Stomach (tissue), 9 donors: Measurements from ENCODE around the gene ZNF74. TPM values are rescaled to one million over a fixed set of nuclear protein-coding genes. Genes with fewer than 3 reads are reported as not detected.

Source experiments
- DNase-seq, 2 donors: peaks; one replicate each; pipeline versions ENCODE4 v3.0.0 to v3.0.0-alpha.2; 2013 to 2019
- H3K27ac ChIP-seq, 5 donors: fragments of 200-600 bp in 4 of 5; sonication (generic) in 4 of 5; one replicate each; pipeline ENCODE4 v1.5.1; 2013 to 2019; ENCODE audit warnings: mild to moderate bottlenecking in 1 of 5, moderate library complexity in 1 of 5
- H3K27me3 ChIP-seq, 3 donors: fragments of 200-600 bp; sonication (generic); one replicate each; pipeline ENCODE4 v1.5.1; 2017 to 2019; ENCODE audit warnings: mixed run types in 1 of 3
- H3K36me3 ChIP-seq, 4 donors: fragments of 200-600 bp; sonication (generic); 1 replicate in 3 of 4; 2 replicates in 1 of 4; pipeline ENCODE4 v1.5.1; 2016 to 2019
- H3K4me1 ChIP-seq, 4 donors: fragments of 200-600 bp; sonication (generic); one replicate each; pipeline ENCODE4 v1.5.1; 2016 to 2019
- H3K4me3 ChIP-seq, 4 donors: fragments of 200-600 bp; sonication (generic) in 3 of 4; one replicate each; pipeline ENCODE4 v1.5.1; 2016 to 2019; ENCODE audit warnings: mild to moderate bottlenecking in 1 of 4
- H3K9me3 ChIP-seq, 4 donors: fragments of 200-600 bp; sonication (generic); one replicate each; pipeline ENCODE4 v1.5.1; 2016 to 2019
- CTCF ChIP-seq, 7 experiments: fragments of 450-650 bp in 4 of 7; fragments of 200-600 bp in 3 of 7; sonication (generic) in 3 of 7; IDR thresholded peaks; one replicate each; pipeline ENCODE4 v1.5.1; 2016 to 2019; ENCODE audit warnings: antibody characterized with exemption in 7 of 7, control low read depth in 2 of 7, mild to moderate bottlenecking in 1 of 7
- EP300 ChIP-seq: sonication (generic); formaldehyde crosslinking; IDR thresholded peaks from one replicate; pipeline ENCODE4 v1.6.1; 2017; ENCODE audit warnings: antibody characterized with exemption
- POLR2A ChIP-seq, 4 donors: fragments of 450-650 bp; IDR thresholded peaks; one replicate each; pipeline ENCODE4 v1.6.1; 2016; ENCODE audit warnings: antibody characterized with exemption in 4 of 4, control low read depth in 2 of 4, mild to moderate bottlenecking in 1 of 4, moderate library complexity in 1 of 4
- POLR2AphosphoS5 ChIP-seq, 3 donors: sonication (generic); formaldehyde crosslinking; IDR thresholded peaks; one replicate each; pipeline ENCODE4 v1.6.1; 2016; ENCODE audit warnings: antibody characterized with exemption in 3 of 3
- WGBS, 5 donors: extraction: QIAGEN DNeasy Blood & Tissue Kit in 3 of 5; methylation state at CpG; one replicate each; pipeline versions ENCODE4 v1.1.5 to v1.1.7; 2013 to 2018; 5-methylcytosine and 5-hydroxymethylcytosine counted together
- intact Hi-C: fragments of 100-400 bp; cut with DNase I; formaldehyde crosslinking; loops from one replicate; pipeline ENCODE4 v1.15.1; 2023; ENCODE audit warnings: low total_unique reads
- polyA plus RNA-seq, 3 donors: library from polyadenylated mRNA; stranded (reverse); fragments of 200-250 nt; gene quantifications; one replicate each; pipeline ENCODE4 v1.2.3, GENCODE V29; 2013
- total RNA-seq, 5 donors: library from RNA; depleted of rRNA; stranded (reverse); fragments of >200 nt; gene quantifications; one replicate each; pipeline versions ENCODE4 v1.1.0 to v1.2.3, GENCODE V29; 2014 to 2016
- donor health status: healthy with polysubstance abuse.
- donor health status: Bipolar disorder and iron deficiency.
- donor health status: healthy.

ZNF74 gene
- total and polyA plus RNA-seq, 8 donors, result 3.1 to 29.9 (median 8.2) TPM

DNA sequence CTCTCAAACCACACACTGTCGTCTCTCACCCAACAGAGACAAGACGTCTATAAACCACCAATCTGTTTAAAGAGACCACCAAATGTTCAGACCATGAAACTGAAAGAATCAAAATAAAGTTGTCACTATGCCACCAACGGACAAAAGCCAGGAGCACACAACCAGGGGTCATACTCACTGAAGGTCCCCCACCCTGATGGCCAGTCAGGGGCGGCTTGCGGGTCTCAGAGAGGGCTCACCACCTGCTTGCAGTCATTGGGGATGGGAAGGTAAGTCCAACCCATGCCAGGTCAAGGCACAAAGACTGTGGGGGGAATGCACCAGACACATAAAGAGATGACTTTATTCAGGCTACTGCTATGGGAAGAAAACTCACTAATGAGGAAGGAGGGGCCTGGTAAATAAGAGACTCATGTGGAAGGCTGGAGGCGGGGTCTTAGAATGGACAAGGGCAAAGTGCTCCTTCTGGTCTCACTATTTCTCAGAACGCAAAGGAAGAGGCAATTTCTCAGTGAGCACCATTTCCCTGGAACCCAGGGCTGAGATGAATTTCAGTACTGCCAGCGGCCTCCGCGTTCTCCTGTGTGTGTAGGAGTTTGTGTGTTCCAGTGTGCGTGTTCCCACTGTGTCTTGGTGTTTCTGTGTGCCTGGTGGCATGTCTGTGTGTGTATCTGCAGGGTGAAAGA, 26.3 kb downstream of the ZNF74 start:
- no peak for TF ChIP-seq CTCF (IDR thresholded peaks at IDR 0.05)
- TF ChIP-seq EP300, result no peak
- no peak for TF ChIP-seq POLR2AphosphoS5 (IDR thresholded peaks at IDR 0.05)
- TF ChIP-seq POLR2A (IDR thresholded peaks at IDR 0.05), result no peak
- H3K9me3 ChIP-seq, result no peaks in the 10 kb centered on the region
- peaks cover 16 to 38% (median 30%) of the 10 kb centered on the region in 4 donors for H3K4me1 ChIP-seq
- peaks cover 0 to 19% (median 8%) of the 10 kb centered on the region in 3 donors for H3K27me3 ChIP-seq
- no peak overlapping the region for H3K27ac ChIP-seq
- intact Hi-C loops, result loop anchor here (5.0 kb wide), 2 partner anchors 37 to 77 kb away; partner anchors contain the start of gene KLHL22
- no peak for DNase-seq
- no peak overlapping the region for H3K4me3 ChIP-seq
- H3K36me3 ChIP-seq, result peaks cover 0 to 4% (median 3%) of the 10 kb centered on the region in 4 donors
- WGBS, 5 donors, result 82 to 88% (median 86%) methylated on average over 8 to 11 of the region's 11 CpGs

DNA sequence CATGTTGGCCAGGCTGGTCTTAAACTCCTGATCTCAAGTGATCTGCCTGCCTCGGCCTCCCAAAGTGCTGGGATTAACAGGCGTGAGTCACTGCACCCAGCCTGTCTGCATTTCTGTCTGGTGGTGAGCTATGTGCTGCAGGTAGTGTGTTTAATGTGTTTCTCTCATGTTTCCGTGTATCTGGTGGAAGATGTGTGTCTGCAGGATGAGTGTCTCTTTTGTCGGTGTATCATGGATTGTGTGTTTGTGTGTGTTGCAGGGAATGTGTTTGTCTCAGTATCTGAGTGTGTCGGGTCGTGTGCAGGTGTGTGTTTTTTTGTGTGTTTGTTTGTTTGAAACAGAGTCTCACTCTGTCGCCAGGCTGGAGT, 27.5 kb downstream of the ZNF74 start:
- Histone ChIP-seq H3K36me3 (peaks cover 0 to 12% (median 4%) of the 10 kb centered on the region in 4 donors), H3K27ac (no peak overlapping the region), H3K27me3 (peaks cover 0 to 31% (median 20%) of the 10 kb centered on the region in 3 donors), H3K4me3 (no peak overlapping the region), H3K9me3 (no peaks in the 10 kb centered on the region), H3K4me1 (peaks cover 27 to 47% (median 41%) of the 10 kb centered on the region in 4 donors)
- TF ChIP-seq POLR2AphosphoS5 (IDR thresholded peaks at IDR 0.05) (no peak), CTCF (IDR thresholded peaks at IDR 0.05) (no peak), EP300 (no peak), POLR2A (IDR thresholded peaks at IDR 0.05) (no peak)
- intact Hi-C loops, result loop anchor here (5.0 kb wide), 2 partner anchors 36 to 76 kb away; partner anchors contain the start of gene KLHL22
- WGBS, 5 donors, result 83 to 88% (median 87%) methylated on average over 7 of the region's 7 CpGs
- no peak for DNase-seq

DNA sequence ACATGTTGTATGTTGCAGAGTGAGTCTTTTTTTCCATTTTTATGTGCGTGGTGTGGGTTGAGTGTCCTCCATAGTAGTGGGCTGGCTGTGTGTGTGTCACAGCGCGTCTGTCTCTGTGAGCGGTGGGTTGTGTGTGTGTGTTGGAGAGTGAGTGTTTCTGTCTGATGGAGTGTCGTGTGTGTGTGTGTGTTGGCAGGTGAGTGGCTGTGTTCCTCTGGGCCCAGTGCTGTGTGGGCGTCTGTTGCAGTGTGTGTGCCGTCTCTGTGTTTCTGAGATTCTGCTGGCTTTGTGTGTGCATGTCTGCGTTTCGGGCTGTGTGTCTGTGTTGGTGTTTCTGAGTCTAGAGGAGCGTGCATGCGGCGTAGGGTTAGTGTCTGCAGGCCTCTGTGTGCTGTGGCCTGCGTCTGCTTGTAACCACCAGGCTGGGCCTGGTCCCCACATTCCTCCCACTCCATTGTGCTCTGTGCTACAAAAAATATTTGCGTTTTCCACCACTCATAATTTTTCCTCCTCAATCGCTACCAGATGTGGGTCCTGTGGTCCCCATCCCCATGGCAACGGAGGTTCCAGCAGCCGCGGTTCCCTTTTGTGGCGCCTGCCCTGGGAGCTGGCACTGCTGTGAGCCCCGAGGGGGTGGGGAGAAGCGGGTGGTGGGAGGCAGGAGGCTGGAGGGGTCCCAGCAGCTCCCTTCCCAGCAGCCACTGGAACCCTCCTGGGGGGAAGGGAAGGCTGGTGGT, 28.5 kb downstream of the ZNF74 start:
- peak in 1 of 2 donors; percentile 83 for DNase-seq
- H3K27me3 ChIP-seq, result peaks cover 0 to 40% (median 27%) of the 10 kb centered on the region in 3 donors
- no peaks in the 10 kb centered on the region for H3K9me3 ChIP-seq
- H3K4me3 ChIP-seq, result no peak overlapping the region
- TF ChIP-seq POLR2AphosphoS5 (IDR thresholded peaks at IDR 0.05) (no peak), CTCF (IDR thresholded peaks at IDR 0.05) (no peak), EP300 (no peak), POLR2A (IDR thresholded peaks at IDR 0.05) (no peak)
- H3K27ac ChIP-seq, result peak overlapping the region in 1 of 5 donors; percentile 47
- intact Hi-C loops, result loop anchor here (5.0 kb wide), 2 partner anchors 35 to 75 kb away; partner anchors contain the start of gene KLHL22
- peaks cover 0 to 17% (median 8%) of the 10 kb centered on the region in 4 donors for H3K36me3 ChIP-seq
- H3K4me1 ChIP-seq, result peaks cover 27 to 47% (median 41%) of the 10 kb centered on the region in 4 donors
- 59 to 74% (median 65%) methylated on average over 21 of the region's 21 CpGs for WGBS, 5 donors
